ENCODE data around the gene WNT6. TPM values are rescaled to one million over a fixed set of nuclear protein-coding genes. Genes with fewer than 3 reads are reported as not detected.

Gene WNT6
- total and polyA plus RNA-seq, 8 donors, result 0.07 TPM; not detected in 7

Small RNAs within 50 kb of the gene (microRNA-seq; reads per million reads assigned to microRNA genes)
- gene MIR9500, result 0 reads per million in 2 donors

Other genes starting within 250 kb of the WNT6 start
- 10 to 100 TPM; 23.8 to 26.3 TPM for gene ZNF142, start 200.2 kb upstream of the WNT6 start, total RNA-seq
- 10 to 100 TPM; 17.0 to 22.3 (median 18.5) TPM for gene ZNF142, start 200.2 kb upstream of the WNT6 start, polyA plus RNA-seq (ENCODE audit: insufficient read length in 6 of 6)
- 10 to 100 TPM; 27.1 to 52.2 TPM for gene BCS1L, start 200.1 kb upstream of the WNT6 start, total RNA-seq
- gene BCS1L, start 200.1 kb upstream of the WNT6 start, polyA plus RNA-seq (ENCODE audit: insufficient read length in 6 of 6), result 10 to 100 TPM; 50.7 to 59.6 (median 55.5) TPM
- 10 to 100 TPM; 15.5 to 19.3 TPM for gene RNF25, start 187.8 kb upstream of the WNT6 start, total RNA-seq
- 10 to 100 TPM; 36.5 to 40.8 (median 38.2) TPM for gene RNF25, start 187.8 kb upstream of the WNT6 start, polyA plus RNA-seq (ENCODE audit: insufficient read length in 6 of 6)
- 10 to 100 TPM; 40.1 to 49.8 TPM for gene STK36, start 187.7 kb upstream of the WNT6 start, total RNA-seq
- 100 to 1,000 TPM in 1 of 6 donors, 10 to 100 TPM in 5; 74.0 to 112 (median 97.9) TPM for gene STK36, start 187.7 kb upstream of the WNT6 start, polyA plus RNA-seq (ENCODE audit: insufficient read length in 6 of 6)
- 10 to 100 TPM; 26.0 to 38.4 TPM for gene TTLL4, start 149.0 kb upstream of the WNT6 start, total RNA-seq
- 10 to 100 TPM; 34.0 to 52.0 (median 43.0) TPM for gene TTLL4, start 149.0 kb upstream of the WNT6 start, polyA plus RNA-seq (ENCODE audit: insufficient read length in 6 of 6)
- 10 to 100 TPM; 77.9 to 95.9 TPM for gene CYP27A1, start 77.7 kb upstream of the WNT6 start, total RNA-seq
- 10 to 100 TPM; 24.3 to 32.3 (median 29.1) TPM for gene CYP27A1, start 77.7 kb upstream of the WNT6 start, polyA plus RNA-seq (ENCODE audit: insufficient read length in 6 of 6)
- not detected for gene PRKAG3, start 28.0 kb upstream of the WNT6 start, total RNA-seq
- gene PRKAG3, start 28.0 kb upstream of the WNT6 start, polyA plus RNA-seq (ENCODE audit: insufficient read length in 6 of 6), result under 1 TPM in 1 of 6 donors, not detected in 5; 0.08 TPM
- 1 to 10 TPM in 1 of 2 donors, under 1 TPM in 1; 0.47 to 1.1 TPM for gene WNT10A, start 21.0 kb downstream of the WNT6 start, total RNA-seq
- under 1 TPM in 5 of 6 donors, not detected in 1; 0.17 to 0.40 (median 0.32) TPM for gene WNT10A, start 21.0 kb downstream of the WNT6 start, polyA plus RNA-seq (ENCODE audit: insufficient read length in 6 of 6)
- gene CDK5R2, start 99.9 kb downstream of the WNT6 start, total RNA-seq, result not detected
- gene CDK5R2, start 99.9 kb downstream of the WNT6 start, polyA plus RNA-seq (ENCODE audit: insufficient read length in 6 of 6), result under 1 TPM; 0.13 to 0.30 (median 0.17) TPM
- not detected for gene FEV, start 125.4 kb downstream of the WNT6 start, total RNA-seq
- not detected for gene FEV, start 125.4 kb downstream of the WNT6 start, polyA plus RNA-seq (ENCODE audit: insufficient read length in 6 of 6)
- gene CRYBA2, start 133.6 kb downstream of the WNT6 start, total RNA-seq, result not detected
- under 1 TPM in 1 of 6 donors, not detected in 5; 0.22 TPM for gene CRYBA2, start 133.6 kb downstream of the WNT6 start, polyA plus RNA-seq (ENCODE audit: insufficient read length in 6 of 6)
- 1 to 10 TPM in 1 of 2 donors, not detected in 1; 4.3 TPM for gene CFAP65, start 181.7 kb downstream of the WNT6 start, total RNA-seq
- 1 to 10 TPM in 5 of 6 donors, under 1 TPM in 1; 0.83 to 4.3 (median 2.9) TPM for gene CFAP65, start 181.7 kb downstream of the WNT6 start, polyA plus RNA-seq (ENCODE audit: insufficient read length in 6 of 6)
- 1 to 10 TPM; 1.0 to 1.7 TPM for gene IHH, start 201.1 kb downstream of the WNT6 start, total RNA-seq
- 1 to 10 TPM; 1.7 to 3.7 (median 2.1) TPM for gene IHH, start 201.1 kb downstream of the WNT6 start, polyA plus RNA-seq (ENCODE audit: insufficient read length in 6 of 6)